ENCODE measurements around the gene ANTKMT. TPM values are rescaled to one million over a fixed set of nuclear protein-coding genes. Genes with fewer than 3 reads are reported as not detected.

Gene ANTKMT
- total and polyA plus RNA-seq, 2 experiments from 2014 or later, result 38.8 to 81.8 TPM

- no peak for TF ChIP-seq CTCF (IDR thresholded peaks at IDR 0.05; ENCODE audit: poor library complexity)
- TF ChIP-seq EZH2phosphoT487 (IDR thresholded peaks at IDR 0.05; ENCODE audit: low read depth, severe bottlenecking, unreplicated experiment), result no peak
- no peak for TF ChIP-seq EZH2 (IDR thresholded peaks at IDR 0.05; ENCODE audit: borderline replicate concordance)
- Histone ChIP-seq H3K9me2 (replicated peaks; ENCODE audit: insufficient read depth) (no peaks in the 10 kb centered on the region), H3K9me3 (ENCODE audit: low read depth) (no peaks in the 10 kb centered on the region), H3K27me3 (peaks cover 72% of the 10 kb centered on the region), H3K4me3 (no peak overlapping the region), H3K36me3 (replicated peaks; ENCODE audit: insufficient read depth, low read depth) (no peaks in the 10 kb centered on the region), H3K27ac (no peak overlapping the region), H3K4me1 (ENCODE audit: insufficient read depth) (peaks cover 4% of the 10 kb centered on the region), H2AFZ (no peak overlapping the region), H3K79me2 (no peaks in the 10 kb centered on the region), H4K20me1 (ENCODE audit: insufficient read depth, poor library complexity, severe bottlenecking) (no peaks in the 10 kb centered on the region), H3K4me2 (peak overlapping the region; percentile 67)
- 12% methylated on average over 60 of the region's 71 CpGs for WGBS (ENCODE audit: low lambda C conversion rate, missing lambda C conversion rate)
- no peak for DNase-seq (ENCODE audit: low spot score)
Observed at GRCh38 chr16:695355-696089, 25.4 kb upstream of the ANTKMT start.

GRCh38 chr16:698911-699671 is 21.9 kb upstream of the ANTKMT start:
- Histone ChIP-seq H3K27me3 (peaks cover 84% of the 10 kb centered on the region), H3K27ac (no peak overlapping the region), H3K9me3 (ENCODE audit: low read depth) (no peaks in the 10 kb centered on the region), H2AFZ (no peak overlapping the region), H3K4me3 (no peak overlapping the region), H3K36me3 (replicated peaks; ENCODE audit: insufficient read depth, low read depth) (no peaks in the 10 kb centered on the region), H3K4me1 (ENCODE audit: insufficient read depth) (peaks cover 4% of the 10 kb centered on the region), H3K79me2 (no peaks in the 10 kb centered on the region), H3K9me2 (replicated peaks; ENCODE audit: insufficient read depth) (no peaks in the 10 kb centered on the region), H3K4me2 (no peak overlapping the region), H4K20me1 (ENCODE audit: insufficient read depth, poor library complexity, severe bottlenecking) (no peaks in the 10 kb centered on the region)
- 79% methylated on average over 18 of the region's 19 CpGs for WGBS (ENCODE audit: low lambda C conversion rate, missing lambda C conversion rate)
- DNase-seq (ENCODE audit: low spot score), result no peak
- no peak for TF ChIP-seq EZH2 (IDR thresholded peaks at IDR 0.05; ENCODE audit: borderline replicate concordance)
- no peak for TF ChIP-seq EZH2phosphoT487 (IDR thresholded peaks at IDR 0.05; ENCODE audit: low read depth, severe bottlenecking, unreplicated experiment)
- TF ChIP-seq CTCF (IDR thresholded peaks at IDR 0.05; ENCODE audit: poor library complexity), result no peak

- H3K4me3 ChIP-seq, result no peak overlapping the region
- no peaks in the 10 kb centered on the region for H3K9me2 ChIP-seq (replicated peaks; ENCODE audit: insufficient read depth)
- H3K79me2 ChIP-seq, result no peaks in the 10 kb centered on the region
- H4K20me1 ChIP-seq (ENCODE audit: insufficient read depth, poor library complexity, severe bottlenecking), result no peaks in the 10 kb centered on the region
- H3K27ac ChIP-seq, result no peak overlapping the region
- no peaks in the 10 kb centered on the region for H3K4me1 ChIP-seq (ENCODE audit: insufficient read depth)
- no peaks in the 10 kb centered on the region for H3K9me3 ChIP-seq (ENCODE audit: low read depth)
- peaks cover 79% of the 10 kb centered on the region for H3K27me3 ChIP-seq
- peak; percentile 75 for DNase-seq (ENCODE audit: low spot score)
- no peaks in the 10 kb centered on the region for H3K36me3 ChIP-seq (replicated peaks; ENCODE audit: insufficient read depth, low read depth)
- H3K4me2 ChIP-seq, result peak overlapping the region; percentile 67
- no peak for TF ChIP-seq CTCF (IDR thresholded peaks at IDR 0.05; ENCODE audit: poor library complexity)
- TF ChIP-seq EZH2 (IDR thresholded peaks at IDR 0.05; ENCODE audit: borderline replicate concordance), result peak; percentile 74
- no peak overlapping the region for H2AFZ ChIP-seq
- 18% methylated on average over 50 of the region's 76 CpGs for WGBS (ENCODE audit: low lambda C conversion rate, missing lambda C conversion rate)
Observed at GRCh38 chr16:700684-701584, 20.0 kb upstream of the ANTKMT start.
